ENCODE results near the gene RBM10.
A peak's percentile ranks its signal among the peaks of the same experiment; 100 is the strongest.

DNA sequence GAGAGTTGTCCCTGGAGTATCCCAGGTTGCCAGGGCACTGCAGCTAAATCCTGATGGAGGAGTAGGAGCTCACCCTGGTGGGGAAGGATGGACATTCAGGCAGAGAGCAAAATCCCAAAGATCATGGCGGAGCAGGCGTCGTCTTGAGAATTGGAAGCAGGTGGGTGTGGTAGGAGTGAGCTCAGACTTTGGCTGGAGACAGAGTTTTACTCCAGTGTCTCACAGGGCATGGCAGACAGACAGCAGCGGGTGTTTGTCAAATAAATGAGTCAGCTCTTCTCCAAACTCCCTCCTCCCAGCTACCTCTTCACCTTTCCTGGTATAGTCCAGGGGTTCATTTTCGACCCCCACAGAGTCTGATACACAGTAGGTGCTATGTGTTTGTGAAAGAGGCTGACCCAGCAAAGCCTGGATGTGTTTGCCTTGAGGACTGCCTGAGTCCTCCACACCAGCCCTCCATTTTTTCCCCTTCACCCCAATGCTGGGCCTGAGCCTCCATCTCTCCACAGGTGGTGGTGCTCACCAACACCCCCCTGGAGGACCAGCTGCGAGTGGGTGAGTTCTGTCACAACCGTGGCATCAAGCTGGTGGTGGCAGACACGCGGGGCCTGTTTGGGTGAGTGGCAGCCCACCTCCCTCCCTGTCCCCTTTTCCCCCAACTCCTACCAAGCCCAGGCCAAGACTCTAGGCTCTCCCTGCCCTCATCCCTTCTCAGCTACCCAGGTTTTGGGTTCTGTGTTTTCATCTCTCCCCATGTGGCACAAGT lies 55.5 kb downstream of the RBM10 start:
- TF ChIP-seq, protein P1, sequence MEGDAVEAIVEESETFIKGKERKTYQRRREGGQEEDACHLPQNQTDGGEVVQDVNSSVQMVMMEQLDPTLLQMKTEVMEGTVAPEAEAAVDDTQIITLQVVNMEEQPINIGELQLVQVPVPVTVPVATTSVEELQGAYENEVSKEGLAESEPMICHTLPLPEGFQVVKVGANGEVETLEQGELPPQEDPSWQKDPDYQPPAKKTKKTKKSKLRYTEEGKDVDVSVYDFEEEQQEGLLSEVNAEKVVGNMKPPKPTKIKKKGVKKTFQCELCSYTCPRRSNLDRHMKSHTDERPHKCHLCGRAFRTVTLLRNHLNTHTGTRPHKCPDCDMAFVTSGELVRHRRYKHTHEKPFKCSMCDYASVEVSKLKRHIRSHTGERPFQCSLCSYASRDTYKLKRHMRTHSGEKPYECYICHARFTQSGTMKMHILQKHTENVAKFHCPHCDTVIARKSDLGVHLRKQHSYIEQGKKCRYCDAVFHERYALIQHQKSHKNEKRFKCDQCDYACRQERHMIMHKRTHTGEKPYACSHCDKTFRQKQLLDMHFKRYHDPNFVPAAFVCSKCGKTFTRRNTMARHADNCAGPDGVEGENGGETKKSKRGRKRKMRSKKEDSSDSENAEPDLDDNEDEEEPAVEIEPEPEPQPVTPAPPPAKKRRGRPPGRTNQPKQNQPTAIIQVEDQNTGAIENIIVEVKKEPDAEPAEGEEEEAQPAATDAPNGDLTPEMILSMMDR (conservative IDR thresholded peaks at IDR 0.05 in 1 of 2, IDR thresholded peaks at IDR 0.05 in 1 of 2; ENCODE audit: low read depth in 1 of 2, low read length in 2 of 2), result peak; percentile 28 to 30
- no peak for TF ChIP-seq EZH2 (IDR thresholded peaks at IDR 0.05; ENCODE audit: low read length, missing control alignments)

Data from fibroblast of lung (primary cell).